Neural cell (in vitro differentiated cells): Measurements from ENCODE around the gene SAT2.

ENCODE experiments used
- EP300 ChIP-seq: fragments of 450-650 bp; conservative IDR thresholded peaks from 2 replicates; pipeline ENCODE4 v1.6.1; 2014; ENCODE audit warnings: antibody characterized with exemption, mild to moderate bottlenecking, moderate library complexity; ENCODE audit not compliant: poor library complexity, severe bottlenecking
- EZH2 ChIP-seq: fragments of 200-600, 300-800 bp; shearing (Covaris generic), sonication (generic); IDR thresholded peaks from 2 replicates; pipeline ENCODE4 v1.6.1; 2014; ENCODE audit warnings: antibody characterized with exemption, low read length, borderline replicate concordance, mild to moderate bottlenecking; ENCODE audit not compliant: insufficient read depth, poor library complexity, severe bottlenecking
- MXI1 ChIP-seq: fragments of 450-650 bp; conservative IDR thresholded peaks from 2 replicates; pipeline ENCODE4 v1.6.1; 2014; ENCODE audit warnings: antibody characterized with exemption, mild to moderate bottlenecking; ENCODE audit not compliant: poor library complexity, severe bottlenecking
- RAD21 ChIP-seq: fragments of 450-650 bp; conservative IDR thresholded peaks from 2 replicates; pipeline ENCODE4 v1.6.1; 2014; ENCODE audit warnings: antibody characterized with exemption, mild to moderate bottlenecking, moderate library complexity
- REST ChIP-seq: IDR thresholded peaks from 2 replicates; pipeline ENCODE4 v1.6.1; 2012; ENCODE audit warnings: borderline replicate concordance
- SMC3 ChIP-seq: fragments of 450-650 bp; conservative IDR thresholded peaks from 2 replicates; pipeline ENCODE4 v1.6.1; 2014; ENCODE audit warnings: antibody characterized with exemption, mild to moderate bottlenecking, moderate library complexity; ENCODE audit not compliant: poor library complexity
- TAF1 ChIP-seq: IDR thresholded peaks from 2 replicates; pipeline ENCODE4 v1.6.1; 2012; ENCODE audit warnings: low read depth
- TF ChIP-seq, protein P1 (sequence below): fragments of 450-650 bp; IDR thresholded peaks from 2 replicates; pipeline ENCODE4 v1.5.1; 2014; ENCODE audit warnings: antibody characterized with exemption, mild to moderate bottlenecking, moderate library complexity; ENCODE audit not compliant: poor library complexity, severe bottlenecking

GRCh38 chr17:7636163-7636562, 8.5 kb upstream of the SAT2 start:
- TF ChIP-seq REST, result no peak
- TF ChIP-seq, protein P1, sequence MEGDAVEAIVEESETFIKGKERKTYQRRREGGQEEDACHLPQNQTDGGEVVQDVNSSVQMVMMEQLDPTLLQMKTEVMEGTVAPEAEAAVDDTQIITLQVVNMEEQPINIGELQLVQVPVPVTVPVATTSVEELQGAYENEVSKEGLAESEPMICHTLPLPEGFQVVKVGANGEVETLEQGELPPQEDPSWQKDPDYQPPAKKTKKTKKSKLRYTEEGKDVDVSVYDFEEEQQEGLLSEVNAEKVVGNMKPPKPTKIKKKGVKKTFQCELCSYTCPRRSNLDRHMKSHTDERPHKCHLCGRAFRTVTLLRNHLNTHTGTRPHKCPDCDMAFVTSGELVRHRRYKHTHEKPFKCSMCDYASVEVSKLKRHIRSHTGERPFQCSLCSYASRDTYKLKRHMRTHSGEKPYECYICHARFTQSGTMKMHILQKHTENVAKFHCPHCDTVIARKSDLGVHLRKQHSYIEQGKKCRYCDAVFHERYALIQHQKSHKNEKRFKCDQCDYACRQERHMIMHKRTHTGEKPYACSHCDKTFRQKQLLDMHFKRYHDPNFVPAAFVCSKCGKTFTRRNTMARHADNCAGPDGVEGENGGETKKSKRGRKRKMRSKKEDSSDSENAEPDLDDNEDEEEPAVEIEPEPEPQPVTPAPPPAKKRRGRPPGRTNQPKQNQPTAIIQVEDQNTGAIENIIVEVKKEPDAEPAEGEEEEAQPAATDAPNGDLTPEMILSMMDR, result no peak
- TF ChIP-seq EP300, result no peak
- no peak for TF ChIP-seq MXI1
- TF ChIP-seq EZH2, result no peak
- TF ChIP-seq TAF1, result no peak
- TF ChIP-seq RAD21, result no peak
- TF ChIP-seq SMC3, result no peak
